GM23338 (cell line): Measurements from ENCODE around the gene TGIF1. TPM values are rescaled to one million over a fixed set of nuclear protein-coding genes. Genes with fewer than 3 reads are reported as not detected.

ENCODE experiments used
- ATAC-seq: fragments of 200-7000 bp; cut with Tn5 transposase; 3 replicates; pipeline ENCODE4 v1.9.1; 2020
- DNase-seq: peaks from one replicate; pipeline ENCODE4 v3.0.0-alpha.2; 2015; ENCODE audit warnings: low spot score
- H2AFZ ChIP-seq: fragments of 200-600 bp; sonication (generic); 2 replicates; pipeline ENCODE4 v1.8.0; 2016; ENCODE audit warnings: antibody characterized with exemption, mild to moderate bottlenecking, moderate library complexity
- H3F3A ChIP-seq: fragments of 200-600 bp; sonication (generic); replicated peaks from 2 replicates; pipeline ENCODE4 v1.8.0; 2017; ENCODE audit warnings: antibody characterized with exemption, mixed run types, low read depth
- H3K27ac ChIP-seq: fragments of 200-600 bp; sonication (generic); 2 replicates; pipeline ENCODE4 v1.6.1; 2016; ENCODE audit warnings: low read depth
- H3K27me3 ChIP-seq: fragments of 200-600 bp; sonication (generic); 2 replicates; pipeline ENCODE4 v1.8.0; 2016; ENCODE audit warnings: mild to moderate bottlenecking, mixed run types, moderate library complexity; ENCODE audit not compliant: insufficient read depth
- H3K36me3 ChIP-seq: fragments of 200-600 bp; sonication (generic); 2 replicates; pipeline ENCODE4 v1.8.0; 2016; ENCODE audit warnings: mild to moderate bottlenecking; ENCODE audit not compliant: insufficient read depth
- H3K4me1 ChIP-seq: fragments of 200-600 bp; sonication (generic); 2 replicates; pipeline ENCODE4 v1.8.0; 2016; ENCODE audit warnings: mild to moderate bottlenecking, moderate library complexity; ENCODE audit not compliant: insufficient read depth
- H3K4me2 ChIP-seq: fragments of 200-600 bp; sonication (generic); 2 replicates; pipeline ENCODE4 v1.7.1; 2017; ENCODE audit warnings: mixed run types
- H3K4me3 ChIP-seq: fragments of 200-600 bp; sonication (generic); 2 replicates; pipeline ENCODE4 v1.6.1; 2016; ENCODE audit warnings: mixed run types
- H3K79me2 ChIP-seq: fragments of 200-600 bp; sonication (generic); replicated peaks from 2 replicates; pipeline ENCODE4 v1.8.0; 2017; ENCODE audit warnings: mild to moderate bottlenecking; ENCODE audit not compliant: insufficient read depth
- H3K9me2 ChIP-seq: fragments of 200-600 bp; sonication (generic); 2 replicates; pipeline ENCODE4 v1.8.0; 2017; ENCODE audit not compliant: insufficient read depth
- H4K20me1 ChIP-seq: fragments of 200-600 bp; sonication (generic); replicated peaks from 2 replicates; pipeline ENCODE4 v1.8.0; 2017; ENCODE audit warnings: mild to moderate bottlenecking; ENCODE audit not compliant: insufficient read depth
- H3K27ac Mint-ChIP-seq: 2 replicates; pipeline ENCODE4 v1.8.0; 2020; ENCODE audit warnings: inconsistent platforms, mild to moderate bottlenecking, moderate library complexity, mixed read lengths
- H3K27me3 Mint-ChIP-seq: 3 replicates; pipeline ENCODE4 v1.8.0; 2022; ENCODE audit warnings: low read depth, mild to moderate bottlenecking, moderate library complexity, mixed read lengths, inconsistent platforms; ENCODE audit not compliant: insufficient read depth, poor library complexity
- H3K36me3 Mint-ChIP-seq: 3 replicates; pipeline ENCODE4 v1.8.0; 2021; ENCODE audit warnings: low read depth, mild to moderate bottlenecking, inconsistent platforms, moderate library complexity, mixed read lengths
- H3K4me1 Mint-ChIP-seq: 3 replicates; pipeline ENCODE4 v1.8.0; 2020; ENCODE audit warnings: mild to moderate bottlenecking, inconsistent platforms, mixed read lengths
- H3K4me3 Mint-ChIP-seq: 3 replicates; pipeline ENCODE4 v1.8.0; 2021; ENCODE audit warnings: moderate library complexity, mild to moderate bottlenecking, inconsistent platforms, mixed read lengths
- H3K9me3 Mint-ChIP-seq: 3 replicates; pipeline ENCODE4 v1.8.0; 2020; ENCODE audit warnings: moderate library complexity, mild to moderate bottlenecking, inconsistent platforms, mixed read lengths
- JUNB ChIP-seq: IDR thresholded peaks from one replicate; pipeline ENCODE4 v1.6.1; 2016; ENCODE audit warnings: antibody characterized with exemption; ENCODE audit not compliant: unreplicated experiment
- NANOG ChIP-seq: IDR thresholded peaks from 2 replicates; pipeline ENCODE4 v1.6.1; 2016; ENCODE audit warnings: antibody characterized with exemption, borderline replicate concordance
- STAT1 ChIP-seq: IDR thresholded peaks from one replicate; pipeline ENCODE4 v1.6.1; 2016; ENCODE audit warnings: antibody characterized with exemption; ENCODE audit not compliant: unreplicated experiment
- ZNF331 ChIP-seq: fragments of 250-450 bp; sonication (Bioruptor Pico); IDR thresholded peaks from 2 replicates; pipeline ENCODE4 v1.5.0; 2020; ENCODE audit warnings: low read depth, mild to moderate bottlenecking, moderate library complexity
- polyA plus RNA-seq: library from polyadenylated mRNA; unstranded; fragments of >200 nt; fragmentation: Nextera tagmentation; extraction: Ambion mirVana; gene quantifications from 2 replicates; pipeline ENCODE4 v1.2.1, GENCODE V29; 2016
- total RNA-seq: library from RNA; depleted of rRNA; stranded (reverse); fragments of >200 nt; shearing (Covaris generic); gene quantifications from 2 replicates; pipeline ENCODE4 v1.2.3, GENCODE V29; 2014
- TF ChIP-seq, protein P1 (sequence below): fragments of 250-450 bp; sonication (Bioruptor Pico); IDR thresholded peaks from 2 replicates; pipeline ENCODE4 v1.5.0; 2020; ENCODE audit warnings: mild to moderate bottlenecking, moderate library complexity
- TF ChIP-seq, protein P2 (sequence below): IDR thresholded peaks from one replicate; pipeline ENCODE4 v1.6.1; 2018; ENCODE audit warnings: antibody characterized with exemption; ENCODE audit not compliant: unreplicated experiment

TGIF1 gene
- total and polyA plus RNA-seq, 2 experiments from 2014 or later: 294 to 316 TPM

GRCh38 chr18:3422905-3423304 is 27.1 kb upstream of the TGIF1 start:
- Histone ChIP-seq H4K20me1 (no peaks in the 10 kb centered on the region), H3K4me2 (no peak overlapping the region), H2AFZ (no peak overlapping the region), H3F3A (no peaks in the 10 kb centered on the region), H3K79me2 (no peaks in the 10 kb centered on the region), H3K36me3 (no peaks in the 10 kb centered on the region), H3K4me3 (no peak overlapping the region), H3K27me3 (no peaks in the 10 kb centered on the region), H3K9me2 (no peaks in the 10 kb centered on the region), H3K4me1 (peaks cover 6% of the 10 kb centered on the region; the same call in 1 of the 2 replicates), H3K27ac (no peak overlapping the region)
- H3K4me1 Mint-ChIP-seq: peaks cover 2% of the 10 kb centered on the region; the same call in 1 of the 3 replicates
- TF ChIP-seq ZNF331: no peak
- no peak for TF ChIP-seq STAT1
- TF ChIP-seq, protein P1, sequence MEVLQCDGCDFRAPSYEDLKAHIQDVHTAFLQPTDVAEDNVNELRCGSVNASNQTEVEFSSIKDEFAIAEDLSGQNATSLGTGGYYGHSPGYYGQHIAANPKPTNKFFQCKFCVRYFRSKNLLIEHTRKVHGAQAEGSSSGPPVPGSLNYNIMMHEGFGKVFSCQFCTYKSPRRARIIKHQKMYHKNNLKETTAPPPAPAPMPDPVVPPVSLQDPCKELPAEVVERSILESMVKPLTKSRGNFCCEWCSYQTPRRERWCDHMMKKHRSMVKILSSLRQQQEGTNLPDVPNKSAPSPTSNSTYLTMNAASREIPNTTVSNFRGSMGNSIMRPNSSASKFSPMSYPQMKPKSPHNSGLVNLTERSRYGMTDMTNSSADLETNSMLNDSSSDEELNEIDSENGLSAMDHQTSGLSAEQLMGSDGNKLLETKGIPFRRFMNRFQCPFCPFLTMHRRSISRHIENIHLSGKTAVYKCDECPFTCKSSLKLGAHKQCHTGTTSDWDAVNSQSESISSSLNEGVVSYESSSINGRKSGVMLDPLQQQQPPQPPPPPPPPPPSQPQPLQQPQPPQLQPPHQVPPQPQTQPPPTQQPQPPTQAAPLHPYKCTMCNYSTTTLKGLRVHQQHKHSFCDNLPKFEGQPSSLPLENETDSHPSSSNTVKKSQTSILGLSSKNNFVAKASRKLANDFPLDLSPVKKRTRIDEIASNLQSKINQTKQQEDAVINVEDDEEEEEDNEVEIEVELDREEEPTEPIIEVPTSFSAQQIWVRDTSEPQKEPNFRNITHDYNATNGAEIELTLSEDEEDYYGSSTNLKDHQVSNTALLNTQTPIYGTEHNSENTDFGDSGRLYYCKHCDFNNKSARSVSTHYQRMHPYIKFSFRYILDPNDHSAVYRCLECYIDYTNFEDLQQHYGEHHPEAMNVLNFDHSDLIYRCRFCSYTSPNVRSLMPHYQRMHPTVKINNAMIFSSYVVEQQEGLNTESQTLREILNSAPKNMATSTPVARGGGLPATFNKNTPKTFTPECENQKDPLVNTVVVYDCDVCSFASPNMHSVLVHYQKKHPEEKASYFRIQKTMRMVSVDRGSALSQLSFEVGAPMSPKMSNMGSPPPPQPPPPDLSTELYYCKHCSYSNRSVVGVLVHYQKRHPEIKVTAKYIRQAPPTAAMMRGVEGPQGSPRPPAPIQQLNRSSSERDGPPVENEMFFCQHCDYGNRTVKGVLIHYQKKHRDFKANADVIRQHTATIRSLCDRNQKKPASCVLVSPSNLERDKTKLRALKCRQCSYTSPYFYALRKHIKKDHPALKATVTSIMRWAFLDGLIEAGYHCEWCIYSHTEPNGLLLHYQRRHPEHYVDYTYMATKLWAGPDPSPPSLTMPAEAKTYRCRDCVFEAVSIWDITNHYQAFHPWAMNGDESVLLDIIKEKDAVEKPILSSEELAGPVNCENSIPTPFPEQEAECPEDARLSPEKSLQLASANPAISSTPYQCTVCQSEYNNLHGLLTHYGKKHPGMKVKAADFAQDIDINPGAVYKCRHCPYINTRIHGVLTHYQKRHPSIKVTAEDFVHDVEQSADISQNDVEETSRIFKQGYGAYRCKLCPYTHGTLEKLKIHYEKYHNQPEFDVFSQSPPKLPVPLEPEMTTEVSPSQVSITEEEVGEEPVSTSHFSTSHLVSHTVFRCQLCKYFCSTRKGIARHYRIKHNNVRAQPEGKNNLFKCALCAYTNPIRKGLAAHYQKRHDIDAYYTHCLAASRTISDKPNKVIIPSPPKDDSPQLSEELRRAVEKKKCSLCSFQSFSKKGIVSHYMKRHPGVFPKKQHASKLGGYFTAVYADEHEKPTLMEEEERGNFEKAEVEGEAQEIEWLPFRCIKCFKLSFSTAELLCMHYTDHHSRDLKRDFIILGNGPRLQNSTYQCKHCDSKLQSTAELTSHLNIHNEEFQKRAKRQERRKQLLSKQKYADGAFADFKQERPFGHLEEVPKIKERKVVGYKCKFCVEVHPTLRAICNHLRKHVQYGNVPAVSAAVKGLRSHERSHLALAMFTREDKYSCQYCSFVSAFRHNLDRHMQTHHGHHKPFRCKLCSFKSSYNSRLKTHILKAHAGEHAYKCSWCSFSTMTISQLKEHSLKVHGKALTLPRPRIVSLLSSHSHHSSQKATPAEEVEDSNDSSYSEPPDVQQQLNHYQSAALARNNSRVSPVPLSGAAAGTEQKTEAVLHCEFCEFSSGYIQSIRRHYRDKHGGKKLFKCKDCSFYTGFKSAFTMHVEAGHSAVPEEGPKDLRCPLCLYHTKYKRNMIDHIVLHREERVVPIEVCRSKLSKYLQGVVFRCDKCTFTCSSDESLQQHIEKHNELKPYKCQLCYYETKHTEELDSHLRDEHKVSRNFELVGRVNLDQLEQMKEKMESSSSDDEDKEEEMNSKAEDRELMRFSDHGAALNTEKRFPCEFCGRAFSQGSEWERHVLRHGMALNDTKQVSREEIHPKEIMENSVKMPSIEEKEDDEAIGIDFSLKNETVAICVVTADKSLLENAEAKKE (CRISPR knock-in tag): no peak
- TF ChIP-seq NANOG: no peak
- TF ChIP-seq JUNB: no peak
- TF ChIP-seq, protein P2, sequence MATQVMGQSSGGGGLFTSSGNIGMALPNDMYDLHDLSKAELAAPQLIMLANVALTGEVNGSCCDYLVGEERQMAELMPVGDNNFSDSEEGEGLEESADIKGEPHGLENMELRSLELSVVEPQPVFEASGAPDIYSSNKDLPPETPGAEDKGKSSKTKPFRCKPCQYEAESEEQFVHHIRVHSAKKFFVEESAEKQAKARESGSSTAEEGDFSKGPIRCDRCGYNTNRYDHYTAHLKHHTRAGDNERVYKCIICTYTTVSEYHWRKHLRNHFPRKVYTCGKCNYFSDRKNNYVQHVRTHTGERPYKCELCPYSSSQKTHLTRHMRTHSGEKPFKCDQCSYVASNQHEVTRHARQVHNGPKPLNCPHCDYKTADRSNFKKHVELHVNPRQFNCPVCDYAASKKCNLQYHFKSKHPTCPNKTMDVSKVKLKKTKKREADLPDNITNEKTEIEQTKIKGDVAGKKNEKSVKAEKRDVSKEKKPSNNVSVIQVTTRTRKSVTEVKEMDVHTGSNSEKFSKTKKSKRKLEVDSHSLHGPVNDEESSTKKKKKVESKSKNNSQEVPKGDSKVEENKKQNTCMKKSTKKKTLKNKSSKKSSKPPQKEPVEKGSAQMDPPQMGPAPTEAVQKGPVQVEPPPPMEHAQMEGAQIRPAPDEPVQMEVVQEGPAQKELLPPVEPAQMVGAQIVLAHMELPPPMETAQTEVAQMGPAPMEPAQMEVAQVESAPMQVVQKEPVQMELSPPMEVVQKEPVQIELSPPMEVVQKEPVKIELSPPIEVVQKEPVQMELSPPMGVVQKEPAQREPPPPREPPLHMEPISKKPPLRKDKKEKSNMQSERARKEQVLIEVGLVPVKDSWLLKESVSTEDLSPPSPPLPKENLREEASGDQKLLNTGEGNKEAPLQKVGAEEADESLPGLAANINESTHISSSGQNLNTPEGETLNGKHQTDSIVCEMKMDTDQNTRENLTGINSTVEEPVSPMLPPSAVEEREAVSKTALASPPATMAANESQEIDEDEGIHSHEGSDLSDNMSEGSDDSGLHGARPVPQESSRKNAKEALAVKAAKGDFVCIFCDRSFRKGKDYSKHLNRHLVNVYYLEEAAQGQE: no peak
- no peak for DNase-seq
- no peak overlapping the region for H3K27ac Mint-ChIP-seq
- no peaks in the 10 kb centered on the region for H3K36me3 Mint-ChIP-seq
- H3K4me3 Mint-ChIP-seq: no peak overlapping the region
- H3K9me3 Mint-ChIP-seq: no peaks in the 10 kb centered on the region
- no peak for ATAC-seq
- peaks cover 5% of the 10 kb centered on the region for H3K27me3 Mint-ChIP-seq
